ENCODE results near the gene ALDH3A2.

ALDH3A2 gene

GRCh38 chr17:19686400-19687090, 38.0 kb downstream of the ALDH3A2 start:
- DNase-seq: no peak
- Histone ChIP-seq H3K4me3 (ENCODE audit: low read depth, low read length) (no peak overlapping the region), H3K27ac (no peak overlapping the region), H3K36me3 (replicated peaks) (no peaks in the 10 kb centered on the region), H3K27me3 (replicated peaks) (no peaks in the 10 kb centered on the region)
- no peak for TF ChIP-seq CTCF (IDR thresholded peaks at IDR 0.05; ENCODE audit: low read depth, low read length, missing control alignments)
- in situ Hi-C loops (cut with HindIII; ENCODE audit: low pct_ligation_motif_present, low sequenced_read_pairs): no loop called here

- no peak for DNase-seq
- Histone ChIP-seq H3K4me3 (ENCODE audit: low read depth, low read length) (no peak overlapping the region), H3K27me3 (replicated peaks) (no peaks in the 10 kb centered on the region), H3K27ac (no peak overlapping the region), H3K36me3 (replicated peaks) (no peaks in the 10 kb centered on the region)
- in situ Hi-C loops (cut with HindIII; ENCODE audit: low pct_ligation_motif_present, low sequenced_read_pairs): no loop called here
- no peak for TF ChIP-seq CTCF (IDR thresholded peaks at IDR 0.05; ENCODE audit: low read depth, low read length, missing control alignments)
Observed at GRCh38 chr17:19702217-19702641, 53.7 kb downstream of the ALDH3A2 start.

GRCh38 chr17:19703106-19703827, 54.7 kb downstream of the ALDH3A2 start:
- H3K4me3 ChIP-seq (ENCODE audit: low read depth, low read length): no peak overlapping the region

GRCh38 chr17:19703828-19704613, 55.5 kb downstream of the ALDH3A2 start:
- in situ Hi-C loops (cut with HindIII; ENCODE audit: low pct_ligation_motif_present, low sequenced_read_pairs): no loop called here
- Histone ChIP-seq H3K27ac (no peak overlapping the region), H3K36me3 (replicated peaks) (no peaks in the 10 kb centered on the region), H3K4me3 (ENCODE audit: low read depth, low read length) (no peak overlapping the region), H3K27me3 (replicated peaks) (no peaks in the 10 kb centered on the region)
- no peak for DNase-seq
- no peak for TF ChIP-seq CTCF (IDR thresholded peaks at IDR 0.05; ENCODE audit: low read depth, low read length, missing control alignments)

More at GRCh38 chr17:19703106-19703827, 54.7 kb downstream of the ALDH3A2 start:
- no peak for DNase-seq
- no peak for TF ChIP-seq CTCF (IDR thresholded peaks at IDR 0.05; ENCODE audit: low read depth, low read length, missing control alignments)
- Histone ChIP-seq H3K36me3 (replicated peaks) (no peaks in the 10 kb centered on the region), H3K27me3 (replicated peaks) (no peaks in the 10 kb centered on the region), H3K27ac (no peak overlapping the region)
- in situ Hi-C loops (cut with HindIII; ENCODE audit: low pct_ligation_motif_present, low sequenced_read_pairs): no loop called here

- no peak overlapping the region for H3K27ac ChIP-seq
- no peaks in the 10 kb centered on the region for H3K36me3 ChIP-seq (replicated peaks)
- no peak overlapping the region for H3K4me3 ChIP-seq (ENCODE audit: low read depth, low read length)
- no peak for DNase-seq
- in situ Hi-C loops (cut with HindIII; ENCODE audit: low pct_ligation_motif_present, low sequenced_read_pairs): no loop called here
- no peaks in the 10 kb centered on the region for H3K27me3 ChIP-seq (replicated peaks)
- TF ChIP-seq CTCF (IDR thresholded peaks at IDR 0.05; ENCODE audit: low read depth, low read length, missing control alignments): no peak
Observed at GRCh38 chr17:19705201-19705600, 56.6 kb downstream of the ALDH3A2 start.
